ENCODE data around the gene STRA6. TPM values are rescaled to one million over a fixed set of nuclear protein-coding genes. Genes with fewer than 3 reads are reported as not detected.

Gene STRA6
- total and polyA plus RNA-seq, 5 donors: 0.20 to 0.58 (median 0.32) TPM

- Histone ChIP-seq H3K9me3 (ENCODE audit: control insufficient read depth, low read length) (no peaks in the 10 kb centered on the region), H3K27ac (ENCODE audit: low read length) (no peak overlapping the region), H3K4me3 (ENCODE audit: low read length) (no peak overlapping the region), H3K27me3 (ENCODE audit: control insufficient read depth, insufficient read depth) (no peaks in the 10 kb centered on the region), H3K4me1 (ENCODE audit: control insufficient read depth, insufficient read depth, low read length) (peaks cover 4% of the 10 kb centered on the region)
- intact Hi-C loops (cut with DNase I): no loop called here
- ATAC-seq (no peak), DNase-seq (no peak)
- 71% methylated on average over 6 of the region's 6 CpGs for WGBS
Measured at GRCh38 chr15:74214324-74215021, 11.9 kb upstream of the STRA6 start.

- no peak overlapping the region for H3K27ac ChIP-seq (ENCODE audit: low read length)
- 46% methylated on average over 7 of the region's 7 CpGs for WGBS
- ATAC-seq: no peak
Measured at GRCh38 chr15:74213858-74214284, 11.3 kb upstream of the STRA6 start.

GRCh38 chr15:74212494-74212893 lies 9.9 kb upstream of the STRA6 start:
- WGBS: 87% methylated on average over 9 of the region's 9 CpGs
- no peak for ATAC-seq
- intact Hi-C loops (cut with DNase I): no loop called here

More at GRCh38 chr15:74213858-74214284, 11.3 kb upstream of the STRA6 start:
- intact Hi-C loops (cut with DNase I): no loop called here
- Histone ChIP-seq H3K27me3 (ENCODE audit: control insufficient read depth, insufficient read depth) (no peaks in the 10 kb centered on the region), H3K9me3 (ENCODE audit: control insufficient read depth, low read length) (no peaks in the 10 kb centered on the region), H3K4me1 (ENCODE audit: control insufficient read depth, insufficient read depth, low read length) (peaks cover 4% of the 10 kb centered on the region), H3K4me3 (ENCODE audit: low read length) (no peak overlapping the region)
- peak in 1 of 3 donors; percentile 42 for DNase-seq

GRCh38 chr15:74211656-74212055 lies 9.1 kb upstream of the STRA6 start:
- no peaks in the 10 kb centered on the region for H3K27me3 ChIP-seq (ENCODE audit: control insufficient read depth, insufficient read depth)
- peaks cover 4% of the 10 kb centered on the region for H3K4me1 ChIP-seq (ENCODE audit: control insufficient read depth, insufficient read depth, low read length)
- 96% methylated on average over 1 of the region's 1 CpG for WGBS
- ATAC-seq (no peak), DNase-seq (no peak)
- no peak overlapping the region for H3K4me3 ChIP-seq (ENCODE audit: low read length)
- intact Hi-C loops (cut with DNase I): no loop called here
- H3K9me3 ChIP-seq (ENCODE audit: control insufficient read depth, low read length): no peaks in the 10 kb centered on the region
- H3K27ac ChIP-seq (ENCODE audit: low read length): no peak overlapping the region

More at GRCh38 chr15:74212494-74212893, 9.9 kb upstream of the STRA6 start:
- H3K27me3 ChIP-seq (ENCODE audit: control insufficient read depth, insufficient read depth): no peaks in the 10 kb centered on the region
- no peak overlapping the region for H3K4me3 ChIP-seq (ENCODE audit: low read length)
- no peaks in the 10 kb centered on the region for H3K9me3 ChIP-seq (ENCODE audit: control insufficient read depth, low read length)
- H3K27ac ChIP-seq (ENCODE audit: low read length): no peak overlapping the region
- peak in 1 of 3 donors; percentile 18 for DNase-seq
- H3K4me1 ChIP-seq (ENCODE audit: control insufficient read depth, insufficient read depth, low read length): peaks cover 4% of the 10 kb centered on the region

GRCh38 chr15:74210729-74211128 lies 8.1 kb upstream of the STRA6 start:
- ATAC-seq (no peak), DNase-seq (no peak)
- Histone ChIP-seq H3K27me3 (ENCODE audit: control insufficient read depth, insufficient read depth) (no peaks in the 10 kb centered on the region), H3K4me1 (ENCODE audit: control insufficient read depth, insufficient read depth, low read length) (peaks cover 4% of the 10 kb centered on the region), H3K9me3 (ENCODE audit: control insufficient read depth, low read length) (no peaks in the 10 kb centered on the region), H3K4me3 (ENCODE audit: low read length) (no peak overlapping the region), H3K27ac (ENCODE audit: low read length) (no peak overlapping the region)
- intact Hi-C loops (cut with DNase I): no loop called here

- Histone ChIP-seq H3K4me3 (ENCODE audit: low read length) (no peak overlapping the region), H3K9me3 (ENCODE audit: control insufficient read depth, low read length) (no peaks in the 10 kb centered on the region), H3K27me3 (ENCODE audit: control insufficient read depth, insufficient read depth) (no peaks in the 10 kb centered on the region), H3K27ac (ENCODE audit: low read length) (no peak overlapping the region), H3K4me1 (ENCODE audit: control insufficient read depth, insufficient read depth, low read length) (peaks cover 4% of the 10 kb centered on the region)
- DNase-seq: peak in 1 of 3 donors; percentile 58
- intact Hi-C loops (cut with DNase I): no loop called here
- WGBS: 21% methylated on average over 4 of the region's 4 CpGs
- ATAC-seq: peak; percentile 14 to 51
Measured at GRCh38 chr15:74209997-74210671, 7.5 kb upstream of the STRA6 start.

- Histone ChIP-seq H3K4me1 (ENCODE audit: control insufficient read depth, insufficient read depth, low read length) (peaks cover 8% of the 10 kb centered on the region), H3K27ac (ENCODE audit: low read length) (no peak overlapping the region), H3K4me3 (ENCODE audit: low read length) (no peak overlapping the region), H3K27me3 (ENCODE audit: control insufficient read depth, insufficient read depth) (no peaks in the 10 kb centered on the region), H3K9me3 (ENCODE audit: control insufficient read depth, low read length) (no peaks in the 10 kb centered on the region)
- 81% methylated on average over 5 of the region's 5 CpGs for WGBS
- intact Hi-C loops (cut with DNase I): no loop called here
- peak in 1 of 3 donors; percentile 20 for DNase-seq
- ATAC-seq: no peak
Measured at GRCh38 chr15:74209560-74209958, 7.0 kb upstream of the STRA6 start.

- Histone ChIP-seq H3K4me3 (ENCODE audit: low read length) (no peak overlapping the region), H3K27ac (ENCODE audit: low read length) (no peak overlapping the region), H3K4me1 (ENCODE audit: control insufficient read depth, insufficient read depth, low read length) (peaks cover 6% of the 10 kb centered on the region), H3K9me3 (ENCODE audit: control insufficient read depth, low read length) (no peaks in the 10 kb centered on the region), H3K27me3 (ENCODE audit: control insufficient read depth, insufficient read depth) (no peaks in the 10 kb centered on the region)
- ATAC-seq (no peak), DNase-seq (peak in 1 of 3 donors; percentile 35)
- 72% methylated on average over 11 of the region's 11 CpGs for WGBS
- intact Hi-C loops (cut with DNase I): no loop called here
Measured at GRCh38 chr15:74208901-74209559, 6.4 kb upstream of the STRA6 start.

- H3K4me3 ChIP-seq (ENCODE audit: low read length): no peak overlapping the region
- H3K27me3 ChIP-seq (ENCODE audit: control insufficient read depth, insufficient read depth): no peaks in the 10 kb centered on the region
- WGBS: 81% methylated on average over 6 of the region's 6 CpGs
- DNase-seq (peak in 1 of 3 donors; percentile 22), ATAC-seq (no peak)
- H3K9me3 ChIP-seq (ENCODE audit: control insufficient read depth, low read length): no peaks in the 10 kb centered on the region
- peaks cover 3% of the 10 kb centered on the region for H3K4me1 ChIP-seq (ENCODE audit: control insufficient read depth, insufficient read depth, low read length)
- intact Hi-C loops (cut with DNase I): no loop called here
- no peak overlapping the region for H3K27ac ChIP-seq (ENCODE audit: low read length)
Measured at GRCh38 chr15:74208496-74208895, 5.9 kb upstream of the STRA6 start.

- Histone ChIP-seq H3K9me3 (ENCODE audit: control insufficient read depth, low read length) (no peaks in the 10 kb centered on the region), H3K4me1 (ENCODE audit: control insufficient read depth, insufficient read depth, low read length) (peaks cover 3% of the 10 kb centered on the region), H3K4me3 (ENCODE audit: low read length) (no peak overlapping the region), H3K27me3 (ENCODE audit: control insufficient read depth, insufficient read depth) (no peaks in the 10 kb centered on the region), H3K27ac (ENCODE audit: low read length) (no peak overlapping the region)
- 83% methylated on average over 16 of the region's 16 CpGs for WGBS
- ATAC-seq (no peak), DNase-seq (peak in 1 of 3 donors; percentile 8)
- intact Hi-C loops (cut with DNase I): no loop called here
Measured at GRCh38 chr15:74207652-74208440, 5.3 kb upstream of the STRA6 start.
